Measurements from ENCODE around the gene ICA1. TPM values are rescaled to one million over a fixed set of nuclear protein-coding genes. Genes with fewer than 3 reads are reported as not detected.
"Not testable (repeated sequence)": the region's sequence is repeated elsewhere in the genome, so short reads cannot be mapped to it uniquely, and the experiment has no call there.

Gene ICA1
- 11.0 TPM for polyA plus RNA-seq (2013, experiment 1 of 2)
- 14.8 TPM for polyA plus RNA-seq (2013, experiment 2 of 2)

- H3K9ac ChIP-seq (ENCODE audit: low read depth, low read length) = peak within 1 kb of the TSS; percentile 75
- H3K36me3 ChIP-seq (ENCODE audit: insufficient read depth, low read length) = no peaks in the 10 kb centered on the region
- peaks cover 29% of the 10 kb centered on the region for H3K27me3 ChIP-seq (ENCODE audit: insufficient read depth, low read length)
- under 1% methylated on average over 106 of the region's 109 CpGs for WGBS
- peak within 1 kb of the TSS; percentile 47; the same call in 1 of the 2 replicates for H3K27ac ChIP-seq (ENCODE audit: low read depth, low read length)
- no peaks in the 10 kb centered on the region for H3K9me3 ChIP-seq (ENCODE audit: insufficient read depth, low read depth, low read length)
- peaks cover 12% of the 10 kb centered on the region; the same call in 1 of the 2 replicates for H3K4me1 ChIP-seq (ENCODE audit: insufficient read depth, low read length)
- peak within 1 kb of the TSS; percentile 58 for H3K4me3 ChIP-seq (ENCODE audit: low read length)
These were observed at the start of gene ICA1 for GRCh38 chr7:8261711-8262695. ICA1 (minus strand) TSS chr7:8262167; CDS start chr7:8235926, 26,241 bp downstream.

- no peaks in the 10 kb centered on the region for H3K36me3 ChIP-seq (ENCODE audit: insufficient read depth, low read length)
- no peaks in the 10 kb centered on the region for H3K4me1 ChIP-seq (ENCODE audit: insufficient read depth, low read length)
- no peaks in the 10 kb centered on the region for H3K27me3 ChIP-seq (ENCODE audit: insufficient read depth, low read length)
- no peak overlapping the region for H3K9ac ChIP-seq (ENCODE audit: low read depth, low read length)
- WGBS = no CpG with 5 or more reads among the region's 1 CpG
- H3K9me3 ChIP-seq (ENCODE audit: insufficient read depth, low read depth, low read length) = peaks cover 15% of the 10 kb centered on the region
- no peak overlapping the region for H3K27ac ChIP-seq (ENCODE audit: low read depth, low read length)
- H3K4me3 ChIP-seq (ENCODE audit: low read length) = no peak overlapping the region
These were observed 48.9 kb upstream of the ICA1 start for GRCh38 chr7:8310876-8311275.

- H3K9me3 ChIP-seq (ENCODE audit: insufficient read depth, low read depth, low read length) = no peaks in the 10 kb centered on the region
- H3K27me3 ChIP-seq (ENCODE audit: insufficient read depth, low read length) = no peaks in the 10 kb centered on the region
- H3K27ac ChIP-seq (ENCODE audit: low read depth, low read length) = no peak overlapping the region
- WGBS = 93% methylated on average over 10 of the region's 10 CpGs
- no peak overlapping the region for H3K4me3 ChIP-seq (ENCODE audit: low read length)
- no peak overlapping the region for H3K9ac ChIP-seq (ENCODE audit: low read depth, low read length)
- no peaks in the 10 kb centered on the region for H3K36me3 ChIP-seq (ENCODE audit: insufficient read depth, low read length)
- no peaks in the 10 kb centered on the region for H3K4me1 ChIP-seq (ENCODE audit: insufficient read depth, low read length)
These were observed 43.8 kb upstream of the ICA1 start for GRCh38 chr7:8305625-8306388.

- Histone ChIP-seq H3K4me1 (ENCODE audit: insufficient read depth, low read length) (no peaks in the 10 kb centered on the region), H3K9ac (ENCODE audit: low read depth, low read length) (no peak overlapping the region), H3K9me3 (ENCODE audit: insufficient read depth, low read depth, low read length) (no peaks in the 10 kb centered on the region), H3K36me3 (ENCODE audit: insufficient read depth, low read length) (no peaks in the 10 kb centered on the region), H3K4me3 (ENCODE audit: low read length) (no peak overlapping the region), H3K27me3 (ENCODE audit: insufficient read depth, low read length) (no peaks in the 10 kb centered on the region), H3K27ac (ENCODE audit: low read depth, low read length) (no peak overlapping the region)
- 97% methylated on average over 2 of the region's 2 CpGs for WGBS
These were observed 43.1 kb upstream of the ICA1 start for GRCh38 chr7:8305104-8305503.

GRCh38 chr7:8303904-8304528, 42.0 kb upstream of the ICA1 start:
- whole genome bisulfite sequencing = 36% methylated on average over 16 of the region's 16 CpGs
- Histone ChIP-seq H3K9ac (ENCODE audit: low read depth, low read length) (peak overlapping the region; percentile 74), H3K9me3 (ENCODE audit: insufficient read depth, low read depth, low read length) (no peaks in the 10 kb centered on the region), H3K4me1 (ENCODE audit: insufficient read depth, low read length) (no peaks in the 10 kb centered on the region), H3K4me3 (ENCODE audit: low read length) (peak overlapping the region; percentile 50), H3K27me3 (ENCODE audit: insufficient read depth, low read length) (no peaks in the 10 kb centered on the region), H3K36me3 (ENCODE audit: insufficient read depth, low read length) (no peaks in the 10 kb centered on the region), H3K27ac (ENCODE audit: low read depth, low read length) (no peak overlapping the region)

GRCh38 chr7:8297023-8297422, 35.1 kb upstream of the ICA1 start:
- not testable (repeated sequence) for H3K36me3 ChIP-seq (ENCODE audit: insufficient read depth, low read length); H3K4me1 ChIP-seq (ENCODE audit: insufficient read depth, low read length); H3K4me3 ChIP-seq (ENCODE audit: low read length); H3K9ac ChIP-seq (ENCODE audit: low read depth, low read length); H3K27me3 ChIP-seq (ENCODE audit: insufficient read depth, low read length); H3K9me3 ChIP-seq (ENCODE audit: insufficient read depth, low read depth, low read length); H3K27ac ChIP-seq (ENCODE audit: low read depth, low read length)
- WGBS = 96% methylated on average over 7 of the region's 7 CpGs

GRCh38 chr7:8296362-8296659, 34.3 kb upstream of the ICA1 start:
- no peaks in the 10 kb centered on the region for H3K9me3 ChIP-seq (ENCODE audit: insufficient read depth, low read depth, low read length)
- WGBS = no CpG with 5 or more reads among the region's 1 CpG
- H3K4me1 ChIP-seq (ENCODE audit: insufficient read depth, low read length) = no peaks in the 10 kb centered on the region; the same call in 1 of the 2 replicates
- H3K9ac ChIP-seq (ENCODE audit: low read depth, low read length) = no peak overlapping the region
- H3K27me3 ChIP-seq (ENCODE audit: insufficient read depth, low read length) = no peaks in the 10 kb centered on the region
- no peak overlapping the region for H3K27ac ChIP-seq (ENCODE audit: low read depth, low read length)
- no peak overlapping the region for H3K4me3 ChIP-seq (ENCODE audit: low read length)
- no peaks in the 10 kb centered on the region for H3K36me3 ChIP-seq (ENCODE audit: insufficient read depth, low read length)

GRCh38 chr7:8295638-8296361, 33.8 kb upstream of the ICA1 start:
- no peaks in the 10 kb centered on the region for H3K27me3 ChIP-seq (ENCODE audit: insufficient read depth, low read length)
- H3K9me3 ChIP-seq (ENCODE audit: insufficient read depth, low read depth, low read length) = no peaks in the 10 kb centered on the region
- H3K4me1 ChIP-seq (ENCODE audit: insufficient read depth, low read length) = no peaks in the 10 kb centered on the region; the same call in 1 of the 2 replicates
- H3K9ac ChIP-seq (ENCODE audit: low read depth, low read length) = no peak overlapping the region
- 52% methylated on average over 5 of the region's 6 CpGs for WGBS
- no peak overlapping the region for H3K4me3 ChIP-seq (ENCODE audit: low read length)
- no peak overlapping the region for H3K27ac ChIP-seq (ENCODE audit: low read depth, low read length)
- H3K36me3 ChIP-seq (ENCODE audit: insufficient read depth, low read length) = no peaks in the 10 kb centered on the region

- Histone ChIP-seq H3K36me3 (ENCODE audit: insufficient read depth, low read length) (no peaks in the 10 kb centered on the region), H3K4me1 (ENCODE audit: insufficient read depth, low read length) (peaks cover 20% of the 10 kb centered on the region), H3K9me3 (ENCODE audit: insufficient read depth, low read depth, low read length) (no peaks in the 10 kb centered on the region), H3K9ac (ENCODE audit: low read depth, low read length) (no peak overlapping the region), H3K4me3 (ENCODE audit: low read length) (no peak overlapping the region), H3K27ac (ENCODE audit: low read depth, low read length) (no peak overlapping the region), H3K27me3 (ENCODE audit: insufficient read depth, low read length) (no peaks in the 10 kb centered on the region)
- WGBS = 91% methylated on average over 3 of the region's 3 CpGs
These were observed 29.6 kb upstream of the ICA1 start for GRCh38 chr7:8291397-8292141.

GRCh38 chr7:8290645-8291308, 28.8 kb upstream of the ICA1 start:
- Histone ChIP-seq H3K4me1 (ENCODE audit: insufficient read depth, low read length) (peaks cover 20% of the 10 kb centered on the region), H3K27ac (ENCODE audit: low read depth, low read length) (no peak overlapping the region), H3K9me3 (ENCODE audit: insufficient read depth, low read depth, low read length) (no peaks in the 10 kb centered on the region), H3K4me3 (ENCODE audit: low read length) (no peak overlapping the region), H3K36me3 (ENCODE audit: insufficient read depth, low read length) (no peaks in the 10 kb centered on the region), H3K27me3 (ENCODE audit: insufficient read depth, low read length) (no peaks in the 10 kb centered on the region), H3K9ac (ENCODE audit: low read depth, low read length) (no peak overlapping the region)
- 67% methylated on average over 3 of the region's 3 CpGs for WGBS

Data from HUES64 (cell line).